HepG2 (cell line): ENCODE data around the gene PDCD2. TPM values are rescaled to one million over a fixed set of nuclear protein-coding genes. Genes with fewer than 3 reads are reported as not detected.
A peak's percentile ranks its signal among the peaks of the same experiment; 100 is the strongest.

Source experiments
- CREB1 ChIP-seq, 2 experiments: fragments of 450-650 bp in 1 of 2; IDR thresholded peaks; 2 replicates each; pipeline ENCODE4 v1.6.1; 2016 to 2017; ENCODE audit warnings: control low read depth in 1 of 2, mild to moderate bottlenecking in 1 of 2, missing compliant biosample characterization in 1 of 2, missing genetic modification characterization in 1 of 2
- EED ChIP-seq: sonication (generic); formaldehyde crosslinking; IDR thresholded peaks from 2 replicates; pipeline ENCODE4 v1.5.0; 2020; ENCODE audit warnings: mild to moderate bottlenecking, missing genetic modification reagents
- HNRNPH1 ChIP-seq: fragments of 200-400 bp; formaldehyde crosslinking; optimal IDR thresholded peaks from 2 replicates; pipeline ENCODE3; 2017; ENCODE audit warnings: mild to moderate bottlenecking, low read depth, low read length
- KLF6 ChIP-seq: IDR thresholded peaks from 2 replicates; pipeline ENCODE4 v1.8.0; 2016; ENCODE audit warnings: missing biosample characterization, missing genetic modification reagents
- MBNL3 ChIP-seq: fragments of 250-450 bp; sonication (Bioruptor Pico); conservative IDR thresholded peaks from 2 replicates; pipeline ENCODE4 v1.8.0; 2022; ENCODE audit warnings: mild to moderate bottlenecking, inconsistent platforms
- NFIB ChIP-seq: sonication (generic); formaldehyde crosslinking; IDR thresholded peaks from 2 replicates; pipeline ENCODE4 v1.9.0; 2021; ENCODE audit warnings: missing genetic modification reagents, mild to moderate bottlenecking, borderline replicate concordance
- NKX3-1 ChIP-seq: sonication (generic); formaldehyde crosslinking; IDR thresholded peaks from 2 replicates; pipeline ENCODE4 v1.5.0; 2020; ENCODE audit warnings: missing genetic modification reagents
- NR2F2 ChIP-seq: IDR thresholded peaks from 2 replicates; pipeline ENCODE4 v1.6.1; 2012; ENCODE audit warnings: low read depth, inconsistent platforms, borderline replicate concordance
- NRL ChIP-seq: sonication (generic); formaldehyde crosslinking; IDR thresholded peaks from 2 replicates; pipeline ENCODE4 v1.5.0; 2020; ENCODE audit warnings: missing genetic modification reagents, mild to moderate bottlenecking, moderate library complexity, borderline replicate concordance
- PRDM10 ChIP-seq: sonication (generic); formaldehyde crosslinking; IDR thresholded peaks from 2 replicates; pipeline ENCODE4 v1.4.0; 2020; ENCODE audit warnings: low read depth, missing genetic modification reagents
- RAD51 ChIP-seq: fragments of 450-650 bp; IDR thresholded peaks from 2 replicates; pipeline ENCODE4 v1.6.1; 2016; ENCODE audit warnings: borderline replicate concordance
- SCMH1 ChIP-seq: sonication (generic); formaldehyde crosslinking; IDR thresholded peaks from 2 replicates; pipeline ENCODE4 v1.9.0; 2021; ENCODE audit warnings: missing genetic modification reagents, mild to moderate bottlenecking, borderline replicate concordance
- SNAPC2 ChIP-seq: sonication (generic); formaldehyde crosslinking; IDR thresholded peaks from 2 replicates; pipeline ENCODE4 v1.8.1; 2022; ENCODE audit warnings: mild to moderate bottlenecking, missing genetic modification reagents
- SNAPC5 ChIP-seq: sonication (generic); formaldehyde crosslinking; IDR thresholded peaks from 2 replicates; pipeline ENCODE4 v1.8.1; 2023; ENCODE audit warnings: mild to moderate bottlenecking, missing genetic modification reagents, borderline replicate concordance
- TMF1 ChIP-seq: sonication (generic); formaldehyde crosslinking; IDR thresholded peaks from 2 replicates; pipeline ENCODE4 v1.8.1; 2022; ENCODE audit warnings: low read depth, missing genetic modification reagents
- TOE1 ChIP-seq: sonication (generic); formaldehyde crosslinking; IDR thresholded peaks from 2 replicates; pipeline ENCODE4 v1.4.0; 2020; ENCODE audit warnings: mild to moderate bottlenecking, missing genetic modification reagents
- ZFAT ChIP-seq: sonication (generic); formaldehyde crosslinking; conservative IDR thresholded peaks from 2 replicates; pipeline ENCODE4 v1.8.1; 2023; ENCODE audit warnings: missing genetic modification reagents, inconsistent platforms
- ZNF234 ChIP-seq: sonication (generic); formaldehyde crosslinking; conservative IDR thresholded peaks from 2 replicates; pipeline ENCODE4 v1.5.1; 2020; ENCODE audit warnings: mild to moderate bottlenecking, missing genetic modification reagents
- ZNF567 ChIP-seq: sonication (generic); formaldehyde crosslinking; IDR thresholded peaks from 2 replicates; pipeline ENCODE4 v1.8.1; 2023; ENCODE audit warnings: mild to moderate bottlenecking, missing genetic modification reagents, borderline replicate concordance
- ZNF605 ChIP-seq: sonication (generic); formaldehyde crosslinking; IDR thresholded peaks from 2 replicates; pipeline ENCODE4 v1.8.0; 2022; ENCODE audit warnings: mild to moderate bottlenecking, missing genetic modification reagents
- ZNF619 ChIP-seq: sonication (generic); formaldehyde crosslinking; IDR thresholded peaks from 2 replicates; pipeline ENCODE4 v1.4.0; 2020; ENCODE audit warnings: mild to moderate bottlenecking, missing genetic modification reagents
- ZNF670 ChIP-seq: sonication (generic); formaldehyde crosslinking; IDR thresholded peaks from 2 replicates; pipeline ENCODE4 v1.8.0; 2022; ENCODE audit warnings: mild to moderate bottlenecking, missing genetic modification reagents, borderline replicate concordance
- ZNF672 ChIP-seq: sonication (generic); formaldehyde crosslinking; IDR thresholded peaks from 2 replicates; pipeline ENCODE4 v1.8.1; 2022; ENCODE audit warnings: missing genetic modification reagents
- ZNF710 ChIP-seq: sonication (generic); formaldehyde crosslinking; IDR thresholded peaks from 2 replicates; pipeline ENCODE4 v1.5.0; 2020; ENCODE audit warnings: mild to moderate bottlenecking, missing genetic modification reagents, borderline replicate concordance
- ZNF841 ChIP-seq: sonication (generic); formaldehyde crosslinking; IDR thresholded peaks from 2 replicates; pipeline ENCODE4 v1.8.1; 2023; ENCODE audit warnings: missing genetic modification reagents, borderline replicate concordance
- polyA plus RNA-seq, 8 experiments: library from polyadenylated mRNA; depleted of rRNA in 3 of 8; stranded (reverse) in 7 of 8; unstranded in 1 of 8; fragments of >200 nt; fragmentation: Illumina TruSeq in 4 of 8; extraction: Trizol in 4 of 8; gene quantifications; 2 replicates each; pipeline versions ENCODE4 v1.2.1 to v1.2.3, GENCODE V29; 2011 to 2016; ENCODE audit warnings: low read depth in 4 of 8, missing spikeins in 1 of 8, mixed read lengths in 1 of 8; ENCODE audit not compliant: insufficient read depth in 1 of 8
- total RNA-seq, 5 experiments: library from RNA; depleted of rRNA; stranded (reverse); fragments of >200 nt; fragmentation: Illumina TruSeq; extraction: Trizol; gene quantifications; 2 replicates each; pipeline ENCODE4 v1.2.3, GENCODE V29; 2016; ENCODE audit warnings: low read depth in 1 of 5

The PDCD2 gene
- total and polyA plus RNA-seq, 2 of the 13 experiments (the other 11 are each of a cell fraction or from before 2014, with no cell fraction given) = 83.6 to 133 TPM

GRCh38 chr6:170552765-170553533 is 31.5 kb downstream of the PDCD2 start, which contains the start of gene PSMB1 (continued):
- TF ChIP-seq ZNF605 (CRISPR knock-in tag) (peak; percentile 86), SCMH1 (no peak), HNRNPH1 (no peak), CREB1 (IDR thresholded peaks at IDR 0.05) (peak; percentile 89), CREB1 (CRISPR knock-in tag; IDR thresholded peaks at IDR 0.05) (peak; percentile 98), ZNF710 (CRISPR knock-in tag) (peak; percentile 55; the same call in 1 of the 2 replicates), EED (CRISPR knock-in tag) (no peak), ZNF619 (CRISPR knock-in tag) (peak; percentile 89), TOE1 (peak; percentile 62; the same call in 1 of the 2 replicates), NKX3-1 (CRISPR knock-in tag) (peak; percentile 21; the same call in 1 of the 2 replicates), ZNF672 (CRISPR knock-in tag) (0 out of 2 replicates have a peak, but pooled peaks have one; percentile 24), ZNF567 (CRISPR knock-in tag) (peak; percentile 95), NFIB (CRISPR knock-in tag) (no peak), SNAPC5 (CRISPR knock-in tag) (0 out of 2 replicates have a peak, but pooled peaks have one; percentile 54), SNAPC2 (peak; percentile 89; the same call in 1 of the 2 replicates), ZNF234 (no peak), NR2F2 (no peak), KLF6 (CRISPR knock-in tag) (peak; percentile 96), ZNF841 (CRISPR knock-in tag) (no peak; the same call in 1 of the 2 replicates), RAD51 (no peak), NRL (CRISPR knock-in tag) (peak; percentile 99), PRDM10 (CRISPR knock-in tag) (0 out of 2 replicates have a peak, but pooled peaks have one; percentile 51), ZFAT (no peak), MBNL3 (no peak), ZNF670 (CRISPR knock-in tag) (peak; percentile 74; the same call in 1 of the 2 replicates), TMF1 (CRISPR knock-in tag) (0 out of 2 replicates have a peak, but pooled peaks have one; percentile 64)
